Ascending aorta (tissue), 2 donors: Measurements from ENCODE around the gene FAF2. TPM values are rescaled to one million over a fixed set of nuclear protein-coding genes. Genes with fewer than 3 reads are reported as not detected.
"Not testable (repeated sequence)": the region's sequence is repeated elsewhere in the genome, so short reads cannot be mapped to it uniquely, and the experiment has no call there.

Experiments
- DNase-seq, 2 donors: peaks; one replicate each; pipeline ENCODE4 v3.0.0-alpha.2; 2019; ENCODE audit warnings: low spot score in 2 of 2
- H3K27ac ChIP-seq, 2 donors: fragments of 200-600 bp; sonication (generic); one replicate each; pipeline ENCODE4 v1.5.1; 2016 to 2017; ENCODE audit warnings: mild to moderate bottlenecking in 1 of 2
- H3K27me3 ChIP-seq: fragments of 200-600 bp; sonication (generic); one replicate; pipeline ENCODE4 v1.5.1; 2017
- H3K36me3 ChIP-seq, 2 donors: fragments of 200-600 bp; sonication (generic); one replicate each; pipeline ENCODE4 v1.5.1; 2016
- H3K4me1 ChIP-seq, 2 donors: fragments of 200-600 bp; sonication (generic); one replicate each; pipeline ENCODE4 v1.5.1; 2016 to 2017; ENCODE audit warnings: mild to moderate bottlenecking in 1 of 2
- H3K4me3 ChIP-seq, 2 donors: fragments of 200-600 bp; sonication (generic); one replicate each; pipeline ENCODE4 v1.5.1; 2016 to 2017; ENCODE audit warnings: mild to moderate bottlenecking in 1 of 2
- H3K9me3 ChIP-seq, 2 donors: fragments of 200-600 bp; sonication (generic); one replicate each; pipeline ENCODE4 v1.5.1; 2016
- intact Hi-C: fragments of 100-400 bp; cut with DNase I; formaldehyde crosslinking; loops from one replicate; pipeline ENCODE4 v1.15.1; 2023
- total RNA-seq: library from RNA; depleted of rRNA; stranded (reverse); fragments of >200 nt; gene quantifications from one replicate; pipeline ENCODE4 v1.1.0, GENCODE V29; 2016
- TF ChIP-seq, protein P1 (sequence below), 3 experiments: fragments of 200-600 bp in 2 of 3; fragments of 450-650 bp in 1 of 3; sonication (generic) in 2 of 3; IDR thresholded peaks; one replicate each; pipeline ENCODE4 v1.5.1; 2016 to 2019; ENCODE audit warnings: antibody characterized with exemption in 3 of 3, mild to moderate bottlenecking in 1 of 3, moderate library complexity in 1 of 3

FAF2 gene
- total RNA-seq, 1 donor from 2014 or later, result 18.7 TPM

DNA sequence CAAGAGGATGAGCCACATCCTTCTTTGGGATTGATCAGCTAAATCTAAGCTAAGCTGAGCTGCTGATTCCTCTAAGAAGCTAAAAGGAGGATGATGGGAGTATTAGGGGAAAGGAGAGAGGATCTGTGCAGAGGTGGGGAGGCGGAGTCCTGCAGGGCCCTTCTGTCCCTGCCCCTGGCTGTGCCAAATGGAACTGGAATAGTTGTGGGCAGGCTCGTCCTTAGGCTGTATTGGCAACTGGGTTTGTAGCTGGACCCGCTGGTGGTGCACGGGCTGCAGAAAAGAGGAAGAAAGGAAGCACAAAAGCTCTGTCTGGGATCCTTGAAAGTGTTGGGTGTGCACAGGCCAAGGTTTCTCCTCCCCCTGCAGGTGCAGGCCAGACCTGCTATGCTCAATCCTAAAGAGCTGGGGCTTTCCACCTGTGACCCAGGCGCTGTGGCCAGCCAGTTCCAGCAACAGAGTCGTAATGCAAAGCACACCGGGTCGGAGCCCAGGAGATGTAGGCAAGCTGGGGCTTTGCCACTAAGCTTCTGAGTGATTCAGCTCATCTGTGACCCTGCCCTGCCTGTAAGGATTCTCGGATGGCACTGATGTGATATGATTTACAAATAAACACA lies 41.6 kb upstream of the FAF2 start:
- no peak overlapping the region for H3K27ac ChIP-seq
- peak in 1 of 2 donors; percentile 38 for DNase-seq
- H3K9me3 ChIP-seq, result no peaks in the 10 kb centered on the region
- intact Hi-C loops, result no loop called here
- no peaks in the 10 kb centered on the region for H3K4me1 ChIP-seq
- H3K4me3 ChIP-seq, result no peak overlapping the region
- TF ChIP-seq, protein P1, sequence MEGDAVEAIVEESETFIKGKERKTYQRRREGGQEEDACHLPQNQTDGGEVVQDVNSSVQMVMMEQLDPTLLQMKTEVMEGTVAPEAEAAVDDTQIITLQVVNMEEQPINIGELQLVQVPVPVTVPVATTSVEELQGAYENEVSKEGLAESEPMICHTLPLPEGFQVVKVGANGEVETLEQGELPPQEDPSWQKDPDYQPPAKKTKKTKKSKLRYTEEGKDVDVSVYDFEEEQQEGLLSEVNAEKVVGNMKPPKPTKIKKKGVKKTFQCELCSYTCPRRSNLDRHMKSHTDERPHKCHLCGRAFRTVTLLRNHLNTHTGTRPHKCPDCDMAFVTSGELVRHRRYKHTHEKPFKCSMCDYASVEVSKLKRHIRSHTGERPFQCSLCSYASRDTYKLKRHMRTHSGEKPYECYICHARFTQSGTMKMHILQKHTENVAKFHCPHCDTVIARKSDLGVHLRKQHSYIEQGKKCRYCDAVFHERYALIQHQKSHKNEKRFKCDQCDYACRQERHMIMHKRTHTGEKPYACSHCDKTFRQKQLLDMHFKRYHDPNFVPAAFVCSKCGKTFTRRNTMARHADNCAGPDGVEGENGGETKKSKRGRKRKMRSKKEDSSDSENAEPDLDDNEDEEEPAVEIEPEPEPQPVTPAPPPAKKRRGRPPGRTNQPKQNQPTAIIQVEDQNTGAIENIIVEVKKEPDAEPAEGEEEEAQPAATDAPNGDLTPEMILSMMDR (IDR thresholded peaks at IDR 0.05), result no peak
- peaks cover 32 to 59% of the 10 kb centered on the region in 2 donors for H3K36me3 ChIP-seq
- H3K27me3 ChIP-seq, result no peaks in the 10 kb centered on the region

DNA sequence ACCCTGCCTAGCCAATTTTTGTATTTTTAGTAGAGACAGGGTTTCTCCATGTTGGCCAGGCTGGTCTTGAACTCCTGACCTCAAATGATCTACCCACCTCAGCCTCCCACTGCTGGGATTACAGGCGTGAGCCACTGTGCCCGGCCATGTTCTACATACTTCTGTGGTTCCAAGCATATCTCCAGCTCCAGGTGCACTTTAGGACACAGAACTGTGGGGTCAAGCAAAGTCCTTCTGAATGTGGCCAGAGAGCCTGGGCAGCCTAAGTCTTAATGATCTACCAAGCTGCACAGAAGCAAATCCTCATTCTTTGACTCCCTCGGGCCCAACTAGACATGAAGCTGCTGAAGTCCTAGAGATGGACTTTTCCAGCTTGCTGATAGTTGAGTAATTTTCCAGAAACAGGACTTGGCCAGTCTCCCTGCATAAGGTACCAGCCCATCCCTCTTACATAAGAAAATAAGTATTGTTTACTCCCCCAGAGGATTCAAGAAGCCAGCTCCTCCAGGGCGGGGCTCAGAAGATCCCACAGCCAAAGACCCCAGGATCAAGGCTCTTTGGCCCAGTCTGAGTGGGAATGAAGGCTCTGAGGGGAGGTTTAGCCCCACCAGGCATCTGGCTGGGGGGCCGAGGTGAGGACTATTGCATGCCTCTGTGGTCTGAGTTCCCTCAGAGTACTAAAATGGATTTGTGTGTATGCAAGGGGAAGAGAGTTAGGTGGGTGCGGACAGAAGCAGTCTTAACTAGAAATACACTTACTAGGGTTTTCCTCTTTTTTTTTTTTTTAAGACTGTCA lies 40.5 kb upstream of the FAF2 start:
- H3K4me1 ChIP-seq, result no peaks in the 10 kb centered on the region
- H3K27ac ChIP-seq, result no peak overlapping the region
- peaks cover 32 to 59% of the 10 kb centered on the region in 2 donors for H3K36me3 ChIP-seq

DNA sequence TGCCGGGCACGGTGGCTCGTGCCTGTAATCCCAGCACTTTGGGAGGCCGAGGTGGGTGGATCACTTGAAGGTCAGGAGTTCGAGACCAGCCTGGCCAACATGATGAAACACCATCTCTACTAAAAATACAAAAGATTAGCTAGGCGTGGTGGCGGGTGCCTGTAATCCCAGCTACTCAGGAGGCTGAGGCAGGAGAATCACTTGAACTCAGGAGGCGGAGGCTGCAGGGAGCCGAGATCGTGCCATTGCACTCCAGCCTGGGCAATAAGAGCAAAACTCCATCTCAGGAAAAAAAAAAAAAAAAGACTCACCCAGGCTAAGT lies 40.0 kb upstream of the FAF2 start:
- H3K27me3 ChIP-seq, H3K27ac ChIP-seq, DNase-seq, intact Hi-C loops, H3K9me3 ChIP-seq, H3K4me3 ChIP-seq, H3K4me1 ChIP-seq: not testable (repeated sequence)
- peaks cover 32 to 59% of the 10 kb centered on the region in 2 donors for H3K36me3 ChIP-seq

More for the DNA sequence above, 40.5 kb upstream of the FAF2 start:
- Histone ChIP-seq H3K4me3 (no peak overlapping the region), H3K27me3 (no peaks in the 10 kb centered on the region), H3K9me3 (no peaks in the 10 kb centered on the region)
- TF ChIP-seq, protein P1 (IDR thresholded peaks at IDR 0.05), result no peak
- intact Hi-C loops, result no loop called here
- DNase-seq, result peak in 1 of 2 donors; percentile 58

DNA sequence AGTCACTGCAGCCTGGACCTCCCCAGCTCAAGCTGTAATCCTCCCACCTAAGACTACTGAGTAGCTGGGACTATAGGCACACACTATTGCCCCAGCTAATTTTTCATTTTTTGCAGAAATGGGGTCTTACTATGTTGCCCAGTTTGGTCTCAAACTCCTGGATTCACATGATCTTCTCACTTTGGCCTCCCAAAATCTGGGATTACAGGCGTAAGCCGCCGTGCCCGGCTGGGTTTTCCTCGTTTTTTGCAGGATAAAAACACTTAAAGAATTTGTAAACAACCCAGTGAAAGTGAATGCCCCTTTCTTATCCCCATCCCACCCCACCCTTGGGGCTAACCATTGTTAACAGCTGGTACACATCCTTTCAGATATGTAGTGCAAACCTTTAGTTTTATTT lies 39.6 kb upstream of the FAF2 start:
- intact Hi-C loops, result no loop called here
- H3K9me3 ChIP-seq, result no peaks in the 10 kb centered on the region
- TF ChIP-seq, protein P1 (IDR thresholded peaks at IDR 0.05), result no peak

DNA sequence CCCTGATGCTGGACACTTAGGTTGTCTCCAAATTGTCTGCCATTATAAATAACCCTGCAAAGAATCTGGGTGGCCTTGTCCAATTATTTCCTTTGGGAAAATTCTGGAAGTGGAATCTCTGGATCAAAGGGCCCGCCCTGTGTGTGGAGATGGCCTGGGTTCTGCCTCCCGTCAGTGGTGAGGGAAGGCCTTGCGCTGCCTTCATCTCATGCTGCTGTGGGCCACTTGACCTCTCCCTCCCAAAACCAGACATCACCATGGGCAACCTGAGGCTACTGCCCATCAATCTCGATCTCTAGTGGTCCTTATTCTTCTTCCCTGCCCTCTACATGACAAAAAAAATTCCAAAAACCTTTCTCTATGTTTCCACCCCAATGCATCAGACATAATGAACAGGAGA lies 38.4 kb upstream of the FAF2 start:
- Histone ChIP-seq H3K36me3 (peaks cover 32 to 48% of the 10 kb centered on the region in 2 donors), H3K4me3 (no peak overlapping the region), H3K4me1 (peaks cover 0 to 16% of the 10 kb centered on the region in 2 donors), H3K9me3 (no peaks in the 10 kb centered on the region), H3K27ac (no peak overlapping the region), H3K27me3 (no peaks in the 10 kb centered on the region)
- peak in 1 of 2 donors; percentile 53 for DNase-seq
- intact Hi-C loops, result no loop called here
- TF ChIP-seq, protein P1 (IDR thresholded peaks at IDR 0.05), result no peak

More for the DNA sequence above, 39.6 kb upstream of the FAF2 start:
- no peak overlapping the region for H3K4me3 ChIP-seq
- H3K4me1 ChIP-seq, result peaks cover 0 to 4% of the 10 kb centered on the region in 2 donors
- no peaks in the 10 kb centered on the region for H3K27me3 ChIP-seq
- H3K36me3 ChIP-seq, result peaks cover 32 to 59% of the 10 kb centered on the region in 2 donors
- DNase-seq, result no peak
- no peak overlapping the region for H3K27ac ChIP-seq

DNA sequence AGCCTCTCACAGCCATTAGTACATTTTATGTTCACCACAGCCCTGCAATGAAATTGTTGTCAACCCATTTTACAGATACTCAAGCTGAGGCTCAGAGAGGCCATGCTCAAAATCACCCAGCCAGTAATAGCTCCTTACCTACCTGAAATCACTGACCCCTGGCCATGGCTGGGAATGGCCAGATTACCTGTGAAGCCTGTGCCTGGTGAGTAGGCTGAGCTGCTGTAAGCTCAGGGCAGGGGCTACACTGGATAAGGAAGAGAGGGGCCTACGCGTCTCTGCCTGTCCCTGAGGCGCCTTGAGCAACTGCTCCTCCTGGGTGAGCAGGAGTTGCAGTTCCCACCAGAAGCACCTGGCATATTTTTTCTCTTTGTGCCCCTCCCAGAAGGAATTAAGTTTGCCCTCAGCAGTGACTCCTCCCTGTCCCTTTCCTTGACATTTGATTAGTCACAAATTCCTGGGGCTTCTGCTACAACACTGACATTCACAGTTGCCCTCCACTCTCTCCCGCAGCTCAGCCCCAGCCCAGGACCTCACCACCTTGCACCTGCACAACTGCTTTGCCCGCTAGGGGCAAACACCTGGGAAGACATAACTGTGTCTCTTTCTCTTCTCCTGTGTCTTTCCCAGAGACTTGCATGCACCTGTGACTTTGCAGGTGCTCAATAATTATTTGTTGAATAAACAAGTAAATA lies 37.6 kb upstream of the FAF2 start:
- intact Hi-C loops, result no loop called here
- TF ChIP-seq, protein P1 (IDR thresholded peaks at IDR 0.05), result no peak
- peaks cover 0 to 24% of the 10 kb centered on the region in 2 donors for H3K4me1 ChIP-seq
- peaks cover 31 to 41% of the 10 kb centered on the region in 2 donors for H3K36me3 ChIP-seq
- H3K9me3 ChIP-seq, result no peaks in the 10 kb centered on the region
- H3K4me3 ChIP-seq, result no peak overlapping the region
- DNase-seq, result no peak
- H3K27ac ChIP-seq, result no peak overlapping the region
- H3K27me3 ChIP-seq, result no peaks in the 10 kb centered on the region
